Epithelial cell of esophagus (primary cell): ENCODE measurements around the gene MBTD1.
A peak's percentile ranks its signal among the peaks of the same experiment; 100 is the strongest.
"Not testable (repeated sequence)": the region's sequence is repeated elsewhere in the genome, so short reads cannot be mapped to it uniquely, and the experiment has no call there.

Experiments
- DNase-seq: peaks from one replicate; pipeline ENCODE4 v3.0.0; 2010; ENCODE audit warnings: low read depth
- H3K4me3 ChIP-seq: 2 replicates; pipeline ENCODE4 v1.5.1; 2011; ENCODE audit warnings: mild to moderate bottlenecking, low read length, control low read depth
- TF ChIP-seq, protein P1 (sequence below): IDR thresholded peaks from 2 replicates; pipeline ENCODE4 v1.5.1; 2011; ENCODE audit warnings: low read depth, mild to moderate bottlenecking, low read length, control low read depth, inconsistent platforms; ENCODE audit not compliant: insufficient read depth; ENCODE audit errors: missing control alignments

The MBTD1 gene

DNA sequence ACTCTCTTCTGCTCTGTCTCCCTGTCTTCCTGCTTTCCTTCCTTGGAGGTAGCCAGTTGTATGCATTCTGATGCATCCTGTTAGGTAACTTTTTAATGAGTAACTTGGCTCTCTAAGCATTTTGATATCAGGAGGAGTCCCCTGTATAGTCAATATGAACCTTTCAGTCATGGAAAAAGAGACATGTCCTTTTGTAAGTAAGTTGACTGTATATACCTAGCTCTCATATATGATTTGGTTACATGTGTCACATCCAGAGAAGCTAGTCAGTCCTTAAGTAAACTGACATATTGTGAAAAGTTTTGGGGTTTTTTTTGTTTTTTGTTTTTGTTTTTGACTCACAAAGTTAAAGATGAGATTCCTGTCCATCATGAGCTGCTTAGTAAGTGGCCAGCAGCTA, 19.3 kb upstream of the MBTD1 start:
- TF ChIP-seq, protein P1, sequence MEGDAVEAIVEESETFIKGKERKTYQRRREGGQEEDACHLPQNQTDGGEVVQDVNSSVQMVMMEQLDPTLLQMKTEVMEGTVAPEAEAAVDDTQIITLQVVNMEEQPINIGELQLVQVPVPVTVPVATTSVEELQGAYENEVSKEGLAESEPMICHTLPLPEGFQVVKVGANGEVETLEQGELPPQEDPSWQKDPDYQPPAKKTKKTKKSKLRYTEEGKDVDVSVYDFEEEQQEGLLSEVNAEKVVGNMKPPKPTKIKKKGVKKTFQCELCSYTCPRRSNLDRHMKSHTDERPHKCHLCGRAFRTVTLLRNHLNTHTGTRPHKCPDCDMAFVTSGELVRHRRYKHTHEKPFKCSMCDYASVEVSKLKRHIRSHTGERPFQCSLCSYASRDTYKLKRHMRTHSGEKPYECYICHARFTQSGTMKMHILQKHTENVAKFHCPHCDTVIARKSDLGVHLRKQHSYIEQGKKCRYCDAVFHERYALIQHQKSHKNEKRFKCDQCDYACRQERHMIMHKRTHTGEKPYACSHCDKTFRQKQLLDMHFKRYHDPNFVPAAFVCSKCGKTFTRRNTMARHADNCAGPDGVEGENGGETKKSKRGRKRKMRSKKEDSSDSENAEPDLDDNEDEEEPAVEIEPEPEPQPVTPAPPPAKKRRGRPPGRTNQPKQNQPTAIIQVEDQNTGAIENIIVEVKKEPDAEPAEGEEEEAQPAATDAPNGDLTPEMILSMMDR: no peak
- H3K4me3 ChIP-seq: no peak overlapping the region
- DNase-seq: peak; percentile 4

DNA sequence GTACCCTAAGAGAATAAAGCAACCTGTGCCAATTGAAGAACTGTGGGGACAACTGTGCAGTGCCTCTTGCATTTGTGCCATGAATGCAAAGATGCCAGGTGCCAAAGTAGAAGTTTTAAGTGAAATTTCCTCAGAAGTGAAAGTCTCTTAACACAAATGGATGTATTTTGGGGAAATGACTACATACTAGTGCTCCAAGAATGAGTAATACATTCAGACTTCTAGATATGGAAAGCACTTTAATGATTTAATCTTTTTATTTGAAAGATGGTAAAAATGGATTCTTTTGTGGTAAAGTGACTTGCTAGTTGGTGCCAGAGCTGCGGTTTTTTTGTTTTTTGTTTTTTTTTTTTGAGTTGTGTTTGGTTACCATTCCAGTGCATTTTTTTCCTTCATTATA, 15.5 kb upstream of the MBTD1 start:
- no peak overlapping the region for H3K4me3 ChIP-seq
- TF ChIP-seq, protein P1: no peak
- DNase-seq: no peak

DNA sequence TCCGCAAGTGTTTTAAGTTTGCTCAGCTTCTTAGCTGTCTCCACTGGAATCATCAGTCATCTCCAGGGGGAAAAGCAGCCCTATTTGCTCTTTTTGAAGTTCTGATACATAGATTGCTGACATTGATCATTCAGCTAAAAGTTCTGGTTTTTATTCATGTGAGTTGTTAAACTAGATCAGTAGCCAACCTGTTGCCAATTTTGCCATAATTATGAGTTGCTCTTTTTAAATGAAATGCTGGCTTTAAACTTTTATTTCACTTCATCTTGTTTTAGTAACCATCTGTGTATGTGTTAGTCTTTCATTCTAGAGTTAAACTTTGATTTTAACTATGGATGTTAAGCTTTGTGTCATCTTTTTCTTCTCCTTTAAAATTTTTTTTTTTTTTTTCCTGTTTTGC, 13.0 kb upstream of the MBTD1 start:
- DNase-seq: no peak

DNA sequence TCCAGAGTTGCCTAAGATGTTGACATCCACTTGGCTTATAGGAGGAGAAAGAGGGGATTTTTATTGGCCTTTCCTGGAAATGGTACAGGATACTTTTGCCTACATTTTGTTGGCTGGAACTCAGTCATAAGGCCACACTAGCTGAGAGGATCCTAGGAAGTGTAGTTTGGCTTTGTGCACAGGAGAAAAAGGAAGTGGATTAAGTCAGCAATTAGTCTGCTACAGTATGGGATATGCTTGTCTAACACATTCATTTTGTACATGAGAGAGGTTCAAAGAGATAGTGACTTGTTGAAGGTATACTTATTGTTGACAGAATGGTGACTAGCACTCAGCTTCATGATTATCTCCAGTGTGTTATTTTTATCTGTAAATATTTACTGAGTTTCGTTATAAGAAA, 10.8 kb upstream of the MBTD1 start:
- TF ChIP-seq, protein P1: no peak
- H3K4me3 ChIP-seq: no peak overlapping the region
- DNase-seq: no peak

More for the DNA sequence above, 13.0 kb upstream of the MBTD1 start:
- H3K4me3 ChIP-seq: no peak overlapping the region
- TF ChIP-seq, protein P1: no peak

DNA sequence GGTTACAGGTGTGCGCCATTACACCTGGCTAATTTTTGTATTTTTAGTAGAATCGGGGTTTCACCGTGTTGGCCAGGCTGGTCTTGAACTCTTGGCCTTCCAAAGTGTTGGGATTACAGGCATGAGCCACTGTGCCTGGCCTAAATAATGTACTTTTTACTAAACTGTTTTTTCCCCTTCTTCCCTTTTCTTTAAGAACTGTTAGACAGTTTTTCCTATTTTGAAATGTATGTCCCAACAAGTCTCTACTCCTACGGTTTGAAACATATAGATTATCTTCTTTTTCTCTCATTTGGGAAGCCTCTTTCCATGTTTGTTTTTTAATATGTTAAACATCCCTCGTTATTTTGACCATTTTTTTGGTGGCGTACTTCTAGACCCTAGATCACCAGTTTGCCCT, 10.1 kb upstream of the MBTD1 start:
- DNase-seq: no peak
- H3K4me3 ChIP-seq: no peak overlapping the region
- TF ChIP-seq, protein P1: no peak

DNA sequence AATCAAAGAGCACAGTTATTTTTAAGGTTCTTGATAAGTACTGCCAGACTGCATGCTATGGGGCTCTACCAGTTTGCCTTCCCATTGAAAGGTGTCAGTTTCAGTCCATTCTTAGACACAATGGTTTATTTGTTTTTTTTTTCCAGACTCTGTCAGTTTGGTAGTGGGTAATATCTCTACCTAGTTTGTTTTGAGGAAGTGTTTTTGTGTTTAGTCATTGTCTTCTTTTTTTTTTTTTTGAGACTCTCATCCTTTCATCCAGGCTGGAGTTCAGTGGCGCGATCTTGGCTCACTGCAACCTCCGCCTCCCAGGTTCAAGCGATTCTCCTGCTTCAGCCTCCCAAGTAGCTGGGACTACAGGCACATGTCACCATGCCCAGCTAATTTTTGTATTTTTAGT, 4.6 kb upstream of the MBTD1 start:
- H3K4me3 ChIP-seq, DNase-seq: not testable (repeated sequence)

DNA sequence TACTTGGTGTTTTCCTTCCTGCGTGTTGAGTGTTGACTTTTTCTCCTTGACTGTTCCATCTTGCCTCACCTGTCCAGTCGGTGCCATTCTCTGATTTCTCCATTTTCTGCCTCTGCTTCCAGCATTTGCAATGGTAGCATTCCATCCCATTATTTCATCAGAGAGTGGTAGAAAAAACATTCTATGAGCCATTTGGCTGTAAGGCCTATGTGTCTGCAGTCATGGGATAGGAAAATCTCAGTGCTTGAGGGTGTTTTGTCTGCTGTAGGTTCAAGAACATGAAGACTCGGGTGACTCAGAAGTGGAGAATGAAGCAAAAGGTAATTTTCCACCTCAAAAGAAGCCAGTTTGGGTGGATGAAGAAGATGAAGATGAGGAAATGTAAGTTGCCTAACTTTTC, 3.2 kb upstream of the MBTD1 start:
- DNase-seq: peak; percentile 63
- TF ChIP-seq, protein P1: no peak
- H3K4me3 ChIP-seq: no peak overlapping the region
